IMR-90 (cell line): ENCODE results near the gene TNPO1. TPM values are rescaled to one million over a fixed set of nuclear protein-coding genes. Genes with fewer than 3 reads are reported as not detected.

Experiments used
- ATAC-seq: fragments of 200-7000 bp; cut with Tn5 transposase; 2 replicates; pipeline ENCODE4 v1.9.1; 2020; ENCODE audit warnings: low read depth, mild to moderate bottlenecking, moderate library complexity
- BruUV-seq: library from RNA; stranded (reverse); fragments of 400-500 nt; replicated peaks from 2 replicates; lab custom pipeline; 2021; lab: Mats Ljungman, UMichigan
- CTCF ChIA-PET: fragments of 300-600 bp; formaldehyde crosslinking; extraction: SDS; loops from one replicate; lab custom pipeline; 2021; ENCODE audit warnings: antibody characterized with exemption; lab: Yijun Ruan, JAX
- POLR2A ChIA-PET: fragments of 300-600 bp; sonication (Branson Sonifier 250); formaldehyde crosslinking; loops from one replicate; lab custom pipeline; 2022; ENCODE audit warnings: antibody characterized with exemption; ENCODE audit not compliant: unreplicated experiment; lab: Charles Lee
- DNase-seq: peaks from one replicate; pipeline ENCODE4 v3.0.0; 2013
- H2AFZ ChIP-seq: replicated peaks from 2 replicates; pipeline ENCODE3; 2013; ENCODE audit warnings: low read length, mild to moderate bottlenecking; ENCODE audit not compliant: poor library complexity
- H2AK5ac ChIP-seq: 2 replicates; pipeline ENCODE4 v1.6.1; 2013; ENCODE audit warnings: low read depth, low read length, inconsistent platforms
- H2AK9ac ChIP-seq: replicated peaks from 2 replicates; pipeline ENCODE3; 2013; ENCODE audit warnings: mild to moderate bottlenecking, low read depth, low read length, moderate library complexity; ENCODE audit not compliant: poor library complexity
- H2BK120ac ChIP-seq: 2 replicates; pipeline ENCODE4 v1.6.1; 2013; ENCODE audit warnings: low read depth, low read length, inconsistent platforms
- H2BK15ac ChIP-seq: 3 replicates; pipeline ENCODE4 v1.6.1; 2013; ENCODE audit warnings: low read depth, low read length, inconsistent platforms
- H2BK20ac ChIP-seq: 2 replicates; pipeline ENCODE4 v1.6.1; 2013; ENCODE audit warnings: low read depth, mild to moderate bottlenecking, inconsistent platforms, low read length, moderate library complexity
- H2BK5ac ChIP-seq: 2 replicates; pipeline ENCODE4 v1.6.1; 2013; ENCODE audit warnings: mild to moderate bottlenecking, low read depth, low read length, inconsistent platforms; ENCODE audit not compliant: poor library complexity, severe bottlenecking
- H3K14ac ChIP-seq: replicated peaks from 2 replicates; pipeline ENCODE4 v1.6.1; 2013; ENCODE audit warnings: low read depth, low read length, inconsistent platforms
- H3K18ac ChIP-seq: 2 replicates; pipeline ENCODE4 v1.6.1; 2013; ENCODE audit warnings: low read depth, low read length, control low read depth
- H3K23ac ChIP-seq: 2 replicates; pipeline ENCODE4 v1.6.1; 2013; ENCODE audit warnings: low read depth, low read length, inconsistent platforms
- H3K27ac ChIP-seq: 2 replicates; pipeline ENCODE4 v1.5.1; 2013; ENCODE audit warnings: mild to moderate bottlenecking, control low read depth, low read length; ENCODE audit not compliant: insufficient read depth
- H3K27me3 ChIP-seq: 2 replicates; pipeline ENCODE4 v1.6.1; 2013; ENCODE audit warnings: low read length; ENCODE audit not compliant: control insufficient read depth, insufficient read depth
- H3K36me3 ChIP-seq: 2 replicates; pipeline ENCODE4 v1.6.1; 2013; ENCODE audit warnings: low read length, mixed read lengths; ENCODE audit not compliant: control insufficient read depth, insufficient read depth
- H3K4ac ChIP-seq: 2 replicates; pipeline ENCODE4 v1.6.1; 2013; ENCODE audit warnings: low read depth, low read length, inconsistent platforms
- H3K4me1 ChIP-seq: 2 replicates; pipeline ENCODE4 v1.6.1; 2013; ENCODE audit warnings: low read length, mixed read lengths; ENCODE audit not compliant: control insufficient read depth, insufficient read depth
- H3K4me2 ChIP-seq: 2 replicates; pipeline ENCODE4 v1.6.1; 2013; ENCODE audit warnings: low read depth, mild to moderate bottlenecking, control low read depth, low read length, moderate library complexity
- H3K4me3 ChIP-seq: 2 replicates; pipeline ENCODE4 v1.5.1; 2013; ENCODE audit warnings: low read depth, mild to moderate bottlenecking, control low read depth, low read length, moderate library complexity; ENCODE audit not compliant: insufficient read depth
- H3K56ac ChIP-seq: 2 replicates; pipeline ENCODE4 v1.6.1; 2013; ENCODE audit warnings: low read length, inconsistent platforms; ENCODE audit not compliant: insufficient read depth; ENCODE audit errors: extremely low read depth
- H3K79me1 ChIP-seq, 2 experiments: 2 replicates each; pipeline ENCODE4 v1.6.1; 2013; ENCODE audit warnings: low read length in 2 of 2, inconsistent platforms in 1 of 2, low read depth in 1 of 2
- H3K9ac ChIP-seq: 2 replicates; pipeline ENCODE4 v1.6.1; 2013; ENCODE audit warnings: low read depth, low read length, control low read depth
- H3K9me1 ChIP-seq: 2 replicates; pipeline ENCODE4 v1.6.1; 2013; ENCODE audit warnings: low read length, inconsistent platforms; ENCODE audit not compliant: insufficient read depth
- H3K9me3 ChIP-seq: 2 replicates; pipeline ENCODE4 v1.6.1; 2013; ENCODE audit warnings: low read length; ENCODE audit not compliant: control insufficient read depth, insufficient read depth
- H4K20me1 ChIP-seq: 2 replicates; pipeline ENCODE4 v1.6.1; 2013; ENCODE audit warnings: low read length, inconsistent platforms; ENCODE audit not compliant: insufficient read depth
- H4K5ac ChIP-seq: 2 replicates; pipeline ENCODE4 v1.6.1; 2013; ENCODE audit warnings: mild to moderate bottlenecking, low read depth, low read length, control low read depth
- H4K8ac ChIP-seq, 2 experiments: 2 replicates each; pipeline ENCODE4 v1.6.1; 2013; ENCODE audit warnings: low read depth in 2 of 2, low read length in 2 of 2, control low read depth in 1 of 2, inconsistent platforms in 1 of 2
- H4K91ac ChIP-seq: 2 replicates; pipeline ENCODE4 v1.6.1; 2013; ENCODE audit warnings: low read depth, low read length, inconsistent platforms; ENCODE audit not compliant: insufficient read depth
- CEBPB ChIP-seq: IDR thresholded peaks from 2 replicates; pipeline ENCODE4 v1.6.1; 2012; ENCODE audit warnings: low read depth, low read length, improper control_type of control experiment
- CHD1 ChIP-seq: IDR thresholded peaks from 2 replicates; pipeline ENCODE4 v1.6.1; 2012; ENCODE audit warnings: low read depth, low read length, improper control_type of control experiment
- FOS ChIP-seq: fragments of 150-350 bp; IDR thresholded peaks from 2 replicates; pipeline ENCODE4 v1.6.1; 2016; ENCODE audit warnings: low read depth, low read length
- MXI1 ChIP-seq: IDR thresholded peaks from 2 replicates; pipeline ENCODE4 v1.6.1; 2012; ENCODE audit warnings: low read depth, mild to moderate bottlenecking, low read length, moderate library complexity, borderline replicate concordance
- RAD21 ChIP-seq: IDR thresholded peaks from 2 replicates; pipeline ENCODE4 v1.6.1; 2012; ENCODE audit warnings: low read length, improper control_type of control experiment
- RCOR1 ChIP-seq: IDR thresholded peaks from 2 replicates; pipeline ENCODE4 v1.6.1; 2012; ENCODE audit warnings: mild to moderate bottlenecking, low read length, improper control_type of control experiment; ENCODE audit not compliant: insufficient replicate concordance
- WGBS, 2 experiments: methylation state at CpG; one replicate each; pipeline versions ENCODE4 v1.1.5 to v1.1.7; 2013; ENCODE audit warnings: missing lambda C conversion rate in 2 of 2; ENCODE audit not compliant: insufficient read length in 1 of 2; ENCODE audit errors: extremely low coverage in 2 of 2; 5-methylcytosine and 5-hydroxymethylcytosine counted together
- dilution Hi-C: fragments of 300-500 bp; cut with HindIII; formaldehyde crosslinking; loops from one replicate; pipeline ENCODE4 v1.14.3; 2018; ENCODE audit warnings: low sequenced_read_pairs; ENCODE audit not compliant: unreplicated experiment
- in situ Hi-C: fragments of 300-500 bp; cut with MboI; formaldehyde crosslinking; loops from 3 replicates; pipeline ENCODE4 v1.14.3; 2019; ENCODE audit warnings: low sequenced_read_pairs, inconsistent platforms, mixed read lengths
- intact Hi-C: fragments of 100-400 bp; cut with micrococcal nuclease; formaldehyde crosslinking; loops from 2 replicates; pipeline ENCODE4 v1.10.0; 2022
- polyA plus RNA-seq, 3 experiments: library from polyadenylated mRNA; depleted of rRNA; stranded (reverse); fragments of >200 nt; gene quantifications; 2 replicates each; pipeline ENCODE4 v1.2.3, GENCODE V29; 2012; ENCODE audit warnings: low replicate concordance in 1 of 3
- total RNA-seq: library from RNA; depleted of rRNA; stranded (reverse); fragments of >200 nt; gene quantifications from 2 replicates; pipeline ENCODE4 v1.2.3, GENCODE V29; 2012
- TF ChIP-seq, protein P1 (sequence below): fragments of 150-350 bp; IDR thresholded peaks from 2 replicates; pipeline ENCODE4 v1.6.1; 2017; ENCODE audit warnings: mild to moderate bottlenecking, antibody characterized with exemption, low read length, low read depth

The TNPO1 gene
- total and polyA plus RNA-seq, 2 of the 4 experiments (the other 2 are of a cell fraction), result 45.5 to 400 TPM

DNA sequence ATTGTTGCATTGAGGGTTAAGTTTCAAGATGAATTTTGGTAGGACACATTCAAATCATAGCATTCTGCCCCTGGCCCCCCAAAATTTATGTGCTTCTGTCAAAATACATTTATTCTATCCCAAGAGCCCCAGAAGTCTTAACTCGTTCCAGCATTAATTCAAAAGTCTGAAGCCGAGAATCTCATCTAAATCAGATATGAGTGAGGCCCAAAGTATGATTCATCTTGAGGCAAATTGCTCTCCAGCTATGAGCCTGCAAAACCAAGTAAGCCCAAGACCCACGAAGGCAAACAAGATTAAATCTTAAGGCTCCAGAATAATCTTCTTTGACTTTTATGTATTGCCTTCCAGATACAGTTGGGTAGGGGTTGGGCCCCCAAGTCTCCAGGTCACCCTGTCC, 19.2 kb downstream of the TNPO1 start:
- in situ Hi-C loops (no loop called here), dilution Hi-C loops (no loop called here), intact Hi-C loops (no loop called here)
- peaks cover 75% of the 10 kb centered on the region for H4K20me1 ChIP-seq
- H3K27ac ChIP-seq, result no peak overlapping the region
- H3K9me1 ChIP-seq, result peaks cover 8% of the 10 kb centered on the region
- ChIA-PET POLR2A (no interaction called here), CTCF (interaction anchor here (0.8 kb wide), 1 partner anchor 9 kb away, joined by 3 read pairs; no protein-coding TSS in a partner anchor)
- H2BK20ac ChIP-seq, result no peak overlapping the region
- no peaks in the 10 kb centered on the region for H3K27me3 ChIP-seq
- no peaks in the 10 kb centered on the region for H3K9me3 ChIP-seq
- H2AFZ ChIP-seq, result no peak overlapping the region
- ATAC-seq (no peak), DNase-seq (no peak)
- H3K4me3 ChIP-seq, result no peak overlapping the region
- H4K8ac ChIP-seq, result no peak overlapping the region
- peaks cover 35 to 70% of the 10 kb centered on the region in 2 experiments for H3K79me1 ChIP-seq
- H3K14ac ChIP-seq, result no peak overlapping the region
- no peak overlapping the region for H2BK15ac ChIP-seq
- no peak overlapping the region for H3K4ac ChIP-seq
- H4K5ac ChIP-seq, result no peak overlapping the region
- no peak overlapping the region for H3K9ac ChIP-seq
- peaks cover 2% of the 10 kb centered on the region for H3K36me3 ChIP-seq
- H2BK5ac ChIP-seq, result no peak overlapping the region
- no peak overlapping the region for H3K23ac ChIP-seq
- no peak for TF ChIP-seq FOS
- TF ChIP-seq, protein P1, sequence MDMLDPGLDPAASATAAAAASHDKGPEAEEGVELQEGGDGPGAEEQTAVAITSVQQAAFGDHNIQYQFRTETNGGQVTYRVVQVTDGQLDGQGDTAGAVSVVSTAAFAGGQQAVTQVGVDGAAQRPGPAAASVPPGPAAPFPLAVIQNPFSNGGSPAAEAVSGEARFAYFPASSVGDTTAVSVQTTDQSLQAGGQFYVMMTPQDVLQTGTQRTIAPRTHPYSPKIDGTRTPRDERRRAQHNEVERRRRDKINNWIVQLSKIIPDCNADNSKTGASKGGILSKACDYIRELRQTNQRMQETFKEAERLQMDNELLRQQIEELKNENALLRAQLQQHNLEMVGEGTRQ, result no peak
- no peak for TF ChIP-seq CHD1
- no peak for TF ChIP-seq RCOR1
- TF ChIP-seq CEBPB, result no peak
- TF ChIP-seq MXI1, result no peak
- TF ChIP-seq RAD21, result no peak
- no peak overlapping the region for H4K91ac ChIP-seq
- H3K4me2 ChIP-seq, result no peak overlapping the region
- H2AK9ac ChIP-seq, result no peak overlapping the region
- no peak overlapping the region for H2BK120ac ChIP-seq
- H3K56ac ChIP-seq, result no peak overlapping the region
- no TSS peak for BruUV-seq
- H3K4me1 ChIP-seq, result peaks cover 9% of the 10 kb centered on the region
- no peak overlapping the region for H2AK5ac ChIP-seq
- no CpG with 5 or more reads among the region's 3 CpGs for WGBS, 2 experiments
- no peak overlapping the region for H3K18ac ChIP-seq
